ENCODE results near the gene LSM2. TPM values are rescaled to one million over a fixed set of nuclear protein-coding genes. Genes with fewer than 3 reads are reported as not detected.
A peak's percentile ranks its signal among the peaks of the same experiment; 100 is the strongest.

LSM2 gene
- total RNA-seq, 4 donors from 2014 or later, result 23.5 to 43.0 (median 34.8) TPM

GRCh38 chr6:31836047-31836473 is 29.3 kb upstream of the LSM2 start:
- intact Hi-C loops (cut with DNase I; ENCODE audit: low total_unique reads), result loop anchor here (10.0 kb wide), 1 partner anchor 151 kb away; the partner anchor contains the start of gene LY6G5C

GRCh38 chr6:31834367-31835250 is 27.8 kb upstream of the LSM2 start:
- 0 to 1% methylated on average over 2 to 57 of the region's 59 CpGs for WGBS, 2 donors (ENCODE audit: low coverage in 1 of 2)
- DNase-seq, result peak; percentile 90
- TF ChIP-seq EP300 (IDR thresholded peaks at IDR 0.05; ENCODE audit: low read depth) (peak; percentile 12), POLR2AphosphoS5 (IDR thresholded peaks at IDR 0.05) (peak; percentile 75 to 86 (median 75)), POLR2A (IDR thresholded peaks at IDR 0.05) (peak; percentile 78)
- TF ChIP-seq, protein P1, sequence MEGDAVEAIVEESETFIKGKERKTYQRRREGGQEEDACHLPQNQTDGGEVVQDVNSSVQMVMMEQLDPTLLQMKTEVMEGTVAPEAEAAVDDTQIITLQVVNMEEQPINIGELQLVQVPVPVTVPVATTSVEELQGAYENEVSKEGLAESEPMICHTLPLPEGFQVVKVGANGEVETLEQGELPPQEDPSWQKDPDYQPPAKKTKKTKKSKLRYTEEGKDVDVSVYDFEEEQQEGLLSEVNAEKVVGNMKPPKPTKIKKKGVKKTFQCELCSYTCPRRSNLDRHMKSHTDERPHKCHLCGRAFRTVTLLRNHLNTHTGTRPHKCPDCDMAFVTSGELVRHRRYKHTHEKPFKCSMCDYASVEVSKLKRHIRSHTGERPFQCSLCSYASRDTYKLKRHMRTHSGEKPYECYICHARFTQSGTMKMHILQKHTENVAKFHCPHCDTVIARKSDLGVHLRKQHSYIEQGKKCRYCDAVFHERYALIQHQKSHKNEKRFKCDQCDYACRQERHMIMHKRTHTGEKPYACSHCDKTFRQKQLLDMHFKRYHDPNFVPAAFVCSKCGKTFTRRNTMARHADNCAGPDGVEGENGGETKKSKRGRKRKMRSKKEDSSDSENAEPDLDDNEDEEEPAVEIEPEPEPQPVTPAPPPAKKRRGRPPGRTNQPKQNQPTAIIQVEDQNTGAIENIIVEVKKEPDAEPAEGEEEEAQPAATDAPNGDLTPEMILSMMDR (IDR thresholded peaks at IDR 0.05), result no peak
- H3K27me3 ChIP-seq, result no peaks in the 10 kb centered on the region
- intact Hi-C loops (cut with DNase I; ENCODE audit: low total_unique reads), result loop anchor here (5.0 to 10.0 kb wide), 2 partner anchors 107 to 150 kb away; partner anchors contain the start of genes DDAH2 and LY6G5C
- in situ Hi-C loops (cut with MboI; ENCODE audit: low pct_ligation_motif_present in 1 of 4, low pct_unique_long_range_greater_than_20kb in 1 of 4, low sequenced_read_pairs in 3 of 4), result no loop called here
- H3K9me3 ChIP-seq, result no peaks in the 10 kb centered on the region
- H3K36me3 ChIP-seq, result peaks cover 0 to 21% (median 9%) of the 10 kb centered on the region in 4 donors
- peak overlapping the region; percentile 93 to 99 (median 97) for H3K27ac ChIP-seq
- peaks cover 27 to 79% (median 62%) of the 10 kb centered on the region in 4 donors for H3K4me1 ChIP-seq
- peak overlapping the region; percentile 76 to 91 (median 84) for H3K4me3 ChIP-seq

More at GRCh38 chr6:31836047-31836473, 29.3 kb upstream of the LSM2 start:
- Histone ChIP-seq H3K27me3 (no peaks in the 10 kb centered on the region), H3K27ac (peak overlapping the region; percentile 93 to 99 (median 97)), H3K9me3 (no peaks in the 10 kb centered on the region), H3K4me3 (peak overlapping the region in 3 of 4 donors; percentile 76 to 91 (median 89)), H3K36me3 (peaks cover 0 to 36% (median 16%) of the 10 kb centered on the region in 4 donors), H3K4me1 (peaks cover 26 to 74% (median 58%) of the 10 kb centered on the region in 4 donors)
- in situ Hi-C loops (cut with MboI; ENCODE audit: low pct_ligation_motif_present in 1 of 4, low pct_unique_long_range_greater_than_20kb in 1 of 4, low sequenced_read_pairs in 3 of 4), result no loop called here
- DNase-seq, result no peak
- TF ChIP-seq EP300 (IDR thresholded peaks at IDR 0.05; ENCODE audit: low read depth) (no peak), POLR2AphosphoS5 (IDR thresholded peaks at IDR 0.05) (no peak), POLR2A (IDR thresholded peaks at IDR 0.05) (no peak)
- TF ChIP-seq, protein P1 (IDR thresholded peaks at IDR 0.05), result no peak
- WGBS, 2 donors (ENCODE audit: low coverage in 1 of 2), result 22 to 26% methylated on average over 6 to 14 of the region's 14 CpGs

- no peak for DNase-seq
- peak overlapping the region; percentile 93 to 99 (median 97) for H3K27ac ChIP-seq
- peak overlapping the region in 2 of 4 donors; percentile 53 to 74 for H3K4me3 ChIP-seq
- intact Hi-C loops (cut with DNase I; ENCODE audit: low total_unique reads) (loop anchor here (5.0 to 10.0 kb wide), 2 partner anchors 104 to 147 kb away; partner anchors contain the start of genes DDAH2 and LY6G5C), in situ Hi-C loops (cut with MboI; ENCODE audit: low pct_ligation_motif_present in 1 of 4, low pct_unique_long_range_greater_than_20kb in 1 of 4, low sequenced_read_pairs in 3 of 4) (no loop called here)
- H3K27me3 ChIP-seq, result no peaks in the 10 kb centered on the region
- 60 to 75% methylated on average over 7 to 15 of the region's 15 CpGs for WGBS, 2 donors (ENCODE audit: low coverage in 1 of 2)
- no peaks in the 10 kb centered on the region for H3K36me3 ChIP-seq
- no peaks in the 10 kb centered on the region for H3K9me3 ChIP-seq
- peaks cover 23 to 52% (median 40%) of the 10 kb centered on the region in 4 donors for H3K4me1 ChIP-seq
- TF ChIP-seq EP300 (IDR thresholded peaks at IDR 0.05; ENCODE audit: low read depth), result no peak
- peak in 2 of 3 donors; percentile 34 to 36 for TF ChIP-seq POLR2AphosphoS5 (IDR thresholded peaks at IDR 0.05)
These were observed 24.8 kb upstream of the LSM2 start for GRCh38 chr6:31831350-31832215.

DNA sequence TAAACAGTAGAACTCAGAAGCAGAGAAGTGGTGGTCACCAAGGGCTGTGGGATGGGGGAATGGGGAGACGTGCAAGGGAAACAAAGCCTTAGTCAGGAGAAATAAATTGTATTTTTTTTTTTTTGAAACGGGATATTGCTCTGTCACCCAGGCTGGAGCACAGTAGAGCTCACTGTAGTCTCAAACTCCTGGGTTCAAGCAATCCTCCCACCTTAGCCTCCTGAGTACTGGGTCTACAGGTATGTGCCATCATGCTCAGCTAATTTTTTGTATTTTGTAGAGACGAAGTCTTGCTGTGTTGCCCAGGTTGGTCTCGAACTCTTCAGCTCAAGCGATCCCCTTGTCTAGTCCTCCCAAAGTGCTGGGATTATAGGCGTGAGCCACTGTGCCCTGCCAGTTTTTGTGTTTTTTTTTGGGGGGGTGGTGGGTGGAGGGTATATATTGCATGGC is 24.1 kb upstream of the LSM2 start:
- Histone ChIP-seq H3K9me3 (no peaks in the 10 kb centered on the region), H3K4me3 (peak overlapping the region; percentile 50 to 74 (median 54)), H3K27ac (peak overlapping the region; percentile 93 to 99 (median 97)), H3K4me1 (peaks cover 23 to 52% (median 40%) of the 10 kb centered on the region in 4 donors), H3K36me3 (no peaks in the 10 kb centered on the region), H3K27me3 (no peaks in the 10 kb centered on the region)
- in situ Hi-C loops (cut with MboI; ENCODE audit: low pct_ligation_motif_present in 1 of 4, low pct_unique_long_range_greater_than_20kb in 1 of 4, low sequenced_read_pairs in 3 of 4), result no loop called here
- DNase-seq, result no peak
- intact Hi-C loops (cut with DNase I; ENCODE audit: low total_unique reads), result loop anchor here (5.0 to 10.0 kb wide), 2 partner anchors 104 to 146 kb away; partner anchors contain the start of genes DDAH2 and LY6G5C
- 34 to 51% methylated on average over 4 to 6 of the region's 6 CpGs for WGBS, 2 donors (ENCODE audit: low coverage in 1 of 2)
- TF ChIP-seq, protein P1 (IDR thresholded peaks at IDR 0.05), result no peak
- TF ChIP-seq EP300 (IDR thresholded peaks at IDR 0.05; ENCODE audit: low read depth) (no peak), POLR2AphosphoS5 (IDR thresholded peaks at IDR 0.05) (peak in 2 of 3 donors; percentile 30 to 53), POLR2A (IDR thresholded peaks at IDR 0.05) (no peak)

All from transverse colon (tissue), 4 donors.